Erythroblast (primary cell): ENCODE measurements around the gene NRXN3.

Experiments
- GATA1 ChIP-seq: IDR thresholded peaks from 2 replicates; pipeline ENCODE4 v1.6.1; 2011; ENCODE audit warnings: low read depth, mild to moderate bottlenecking, control low read depth, low read length, moderate library complexity
- POLR2A ChIP-seq: IDR thresholded peaks from 2 replicates; pipeline ENCODE4 v1.6.1; 2011; ENCODE audit warnings: mild to moderate bottlenecking, low read length

- no peak for TF ChIP-seq POLR2A
- no peak for TF ChIP-seq GATA1
Measured at GRCh38 chr14:79548836-79549235, 1378.7 kb downstream of the NRXN3 start.
